Liver (tissue), 9 donors: ENCODE measurements around the gene ACAD9. TPM values are rescaled to one million over a fixed set of nuclear protein-coding genes. Genes with fewer than 3 reads are reported as not detected.

Source experiments
- DNase-seq: peaks from one replicate; pipeline ENCODE4 v3.0.0-alpha.2; 2017; ENCODE audit warnings: low spot score
- H3K27ac ChIP-seq, 2 donors: one replicate each; pipeline ENCODE4 v1.7.0; 2013; ENCODE audit warnings: inconsistent platforms in 2 of 2, low read length in 2 of 2, control low read depth in 1 of 2, low read depth in 1 of 2, mild to moderate bottlenecking in 1 of 2
- H3K27me3 ChIP-seq, 4 donors: one replicate each; pipeline versions ENCODE4 v1.6.1 to v1.7.0; 2013; ENCODE audit warnings: low read length in 3 of 4, inconsistent platforms in 1 of 4, mild to moderate bottlenecking in 1 of 4, moderate library complexity in 1 of 4; ENCODE audit not compliant: control insufficient read depth in 4 of 4, insufficient read depth in 4 of 4
- H3K36me3 ChIP-seq, 4 donors: one replicate each; pipeline versions ENCODE4 v1.6.1 to v1.7.0; 2013; ENCODE audit warnings: low read length in 3 of 4, mild to moderate bottlenecking in 3 of 4, low read depth in 1 of 4, moderate library complexity in 1 of 4; ENCODE audit not compliant: control insufficient read depth in 4 of 4, insufficient read depth in 3 of 4
- H3K4me1 ChIP-seq, 4 donors: one replicate each; pipeline versions ENCODE4 v1.6.1 to v1.7.0; 2013; ENCODE audit warnings: low read length in 3 of 4, mild to moderate bottlenecking in 3 of 4, moderate library complexity in 1 of 4; ENCODE audit not compliant: control insufficient read depth in 4 of 4, insufficient read depth in 4 of 4
- H3K4me3 ChIP-seq, 3 donors: one replicate each; pipeline versions ENCODE4 v1.6.1 to v1.7.0; 2013; ENCODE audit warnings: low read length in 3 of 3, control low read depth in 1 of 3, low read depth in 1 of 3, mild to moderate bottlenecking in 1 of 3
- H3K9ac ChIP-seq, 2 donors: one replicate each; pipeline ENCODE4 v1.7.0; 2013; ENCODE audit warnings: low read length in 2 of 2, mild to moderate bottlenecking in 2 of 2, moderate library complexity in 2 of 2, control low read depth in 1 of 2, low read depth in 1 of 2
- H3K9me3 ChIP-seq, 4 donors: one replicate each; pipeline versions ENCODE4 v1.6.1 to v1.7.0; 2013; ENCODE audit warnings: low read length in 3 of 4; ENCODE audit not compliant: control insufficient read depth in 4 of 4
- CTCF ChIP-seq: fragments of 150-350 bp; IDR thresholded peaks from 2 replicates; pipeline ENCODE4 v1.5.1; 2017; ENCODE audit warnings: improper control_type of control experiment, low read depth, low read length; ENCODE audit not compliant: missing input control
- FOXA1 ChIP-seq: IDR thresholded peaks from 2 replicates; pipeline ENCODE4 v1.6.1; 2016; ENCODE audit warnings: antibody characterized with exemption
- FOXA2 ChIP-seq: IDR thresholded peaks from 2 replicates; pipeline ENCODE4 v1.6.1; 2016; ENCODE audit warnings: antibody characterized with exemption
- GABPA ChIP-seq, 2 donors: IDR thresholded peaks in 1 of 2; conservative IDR thresholded peaks in 1 of 2; 2 replicates each; pipeline ENCODE4 v1.6.1; 2016; ENCODE audit warnings: antibody characterized with exemption in 2 of 2, mild to moderate bottlenecking in 1 of 2, moderate library complexity in 1 of 2
- HNF4A ChIP-seq, 2 donors: conservative IDR thresholded peaks; 2 replicates each; pipeline ENCODE4 v1.6.1; 2016; ENCODE audit warnings: antibody characterized with exemption in 2 of 2, mild to moderate bottlenecking in 2 of 2
- HNF4G ChIP-seq: IDR thresholded peaks from 2 replicates; pipeline ENCODE4 v1.6.1; 2016; ENCODE audit warnings: antibody characterized with exemption
- JUND ChIP-seq, 2 donors: IDR thresholded peaks; 2 replicates each; pipeline ENCODE4 v1.6.1; 2016; ENCODE audit warnings: antibody characterized with exemption in 2 of 2
- RAD21 ChIP-seq, 2 donors: IDR thresholded peaks; 2 replicates each; pipeline ENCODE4 v1.6.1; 2016; ENCODE audit warnings: antibody characterized with exemption in 2 of 2, mild to moderate bottlenecking in 2 of 2
- REST ChIP-seq: IDR thresholded peaks from 2 replicates; pipeline ENCODE4 v1.6.1; 2016; ENCODE audit warnings: antibody characterized with exemption, mild to moderate bottlenecking
- SP1 ChIP-seq: IDR thresholded peaks from 2 replicates; pipeline ENCODE4 v1.6.1; 2018; ENCODE audit warnings: antibody characterized with exemption, mild to moderate bottlenecking
- TAF1 ChIP-seq: conservative IDR thresholded peaks from 2 replicates; pipeline ENCODE4 v1.6.1; 2016; ENCODE audit warnings: antibody characterized with exemption, mild to moderate bottlenecking
- ZBTB33 ChIP-seq: IDR thresholded peaks from 2 replicates; pipeline ENCODE4 v1.6.1; 2016; ENCODE audit warnings: antibody characterized with exemption
- WGBS: extraction: QIAGEN DNeasy Blood & Tissue Kit; methylation state at CpG from one replicate; pipeline ENCODE4 v1.1.7; 2013; 5-methylcytosine and 5-hydroxymethylcytosine counted together
- polyA plus RNA-seq, 2 donors: library from polyadenylated mRNA; stranded (reverse) in 1 of 2; unstranded in 1 of 2; fragments of 200-250 nt in 1 of 2; fragments of >200 nt in 1 of 2; fragmentation: Nextera tagmentation in 1 of 2; extraction: Ambion mirVana in 1 of 2; gene quantifications; one replicate each; pipeline versions ENCODE4 v1.2.1 to v1.2.3, GENCODE V29; 2013 to 2015
- total RNA-seq, 2 donors: library from RNA; depleted of rRNA; stranded (reverse); fragments of >200 nt; gene quantifications; one replicate each; pipeline ENCODE4 v1.2.3, GENCODE V29; 2014
- donor health status: healthy.
- donor health status: healthy.
- donor health status: healthy.
- donor health status: healthy.
- donor health status: healthy.

ACAD9 gene
- total and polyA plus RNA-seq, 4 donors = 18.3 to 35.8 (median 27.2) TPM

- Histone ChIP-seq H3K4me1 (no peaks in the 10 kb centered on the region), H3K36me3 (no peaks in the 10 kb centered on the region), H3K4me3 (no peak overlapping the region), H3K9me3 (no peaks in the 10 kb centered on the region), H3K9ac (no peak overlapping the region), H3K27ac (no peak overlapping the region), H3K27me3 (no peaks in the 10 kb centered on the region)
- WGBS = 83% methylated on average over 4 of the region's 4 CpGs
- TF ChIP-seq JUND (IDR thresholded peaks at IDR 0.05) = no peak
- no peak for TF ChIP-seq ZBTB33
- TF ChIP-seq TAF1 = no peak
- no peak for TF ChIP-seq RAD21 (IDR thresholded peaks at IDR 0.05)
- no peak for TF ChIP-seq HNF4A (conservative IDR thresholded peaks at IDR 0.05)
- no peak for TF ChIP-seq GABPA (IDR thresholded peaks at IDR 0.05 in 1 of 2, conservative IDR thresholded peaks at IDR 0.05 in 1 of 2)
- no peak for TF ChIP-seq FOXA2
- no peak for TF ChIP-seq CTCF
- no peak for TF ChIP-seq FOXA1
- no peak for TF ChIP-seq REST
- no peak for DNase-seq
Observed at GRCh38 chr3:128867200-128868125, 12.0 kb upstream of the ACAD9 start.

- DNase-seq = no peak
- Histone ChIP-seq H3K27ac (no peak overlapping the region), H3K9me3 (no peaks in the 10 kb centered on the region), H3K27me3 (no peaks in the 10 kb centered on the region), H3K4me3 (no peak overlapping the region), H3K9ac (no peak overlapping the region), H3K4me1 (peaks cover 0 to under 1% (median 0%) of the 10 kb centered on the region in 4 donors), H3K36me3 (no peaks in the 10 kb centered on the region)
- WGBS = 95% methylated on average over 4 of the region's 4 CpGs
- no peak for TF ChIP-seq HNF4A (conservative IDR thresholded peaks at IDR 0.05)
- no peak for TF ChIP-seq JUND (IDR thresholded peaks at IDR 0.05)
- no peak for TF ChIP-seq ZBTB33
- no peak for TF ChIP-seq SP1
- TF ChIP-seq CTCF = no peak
- TF ChIP-seq HNF4G = no peak
- no peak for TF ChIP-seq TAF1
Observed at GRCh38 chr3:128870347-128870746, 9.1 kb upstream of the ACAD9 start.
